Stimulated activated CD8-positive, alpha-beta memory T cell treated with anti-CD3 and anti-CD28 coated beads, Interleukin-15, amount 100 ng/mL, for 24 hours (primary cell): ENCODE data around the gene C9orf78.
"Not testable (repeated sequence)": the region's sequence is repeated elsewhere in the genome, so short reads cannot be mapped to it uniquely, and the experiment has no call there.

ENCODE experiments used
- DNase-seq: peaks from one replicate; pipeline ENCODE4 v3.0.0-alpha.2; 2020; ENCODE audit warnings: low read depth

Gene C9orf78

DNA sequence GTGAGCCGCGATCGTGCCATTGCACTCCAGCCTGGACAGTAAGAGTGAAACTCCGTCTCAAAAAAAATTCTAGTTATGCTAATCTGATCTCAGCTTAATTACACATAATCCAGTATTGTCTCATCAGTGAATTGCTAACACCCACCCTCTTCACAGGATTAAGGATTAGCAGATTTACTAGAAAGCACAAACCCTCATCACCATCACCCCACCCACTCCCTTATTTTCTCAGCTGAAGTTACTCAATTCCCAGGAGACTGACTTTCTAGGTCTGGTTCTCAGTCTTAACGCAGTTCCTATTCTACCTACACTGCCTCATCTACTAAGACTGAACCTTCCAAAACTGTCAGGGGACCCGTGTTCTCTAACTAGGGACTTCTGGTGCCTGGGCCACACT is 23.1 kb downstream of the C9orf78 start:
- no peak for DNase-seq

DNA sequence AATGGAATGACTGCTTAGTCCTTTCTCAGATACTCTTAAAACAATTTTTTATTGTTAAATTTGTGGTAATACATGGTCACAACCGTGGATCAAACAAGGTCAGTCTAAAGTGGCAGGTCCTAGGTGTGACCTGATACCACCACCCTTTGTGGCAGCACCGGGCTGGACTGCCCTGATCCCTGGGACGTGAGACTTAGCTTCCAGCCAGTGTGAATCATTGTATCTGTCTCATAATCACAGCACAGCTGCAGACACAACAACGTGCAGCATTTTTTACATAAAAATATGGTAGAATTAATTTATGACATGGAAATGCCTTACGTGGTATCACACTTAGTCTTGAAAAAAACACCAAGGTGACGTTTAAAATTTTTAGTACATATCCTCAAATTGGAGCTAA is 24.3 kb downstream of the C9orf78 start:
- DNase-seq, result no peak

DNA sequence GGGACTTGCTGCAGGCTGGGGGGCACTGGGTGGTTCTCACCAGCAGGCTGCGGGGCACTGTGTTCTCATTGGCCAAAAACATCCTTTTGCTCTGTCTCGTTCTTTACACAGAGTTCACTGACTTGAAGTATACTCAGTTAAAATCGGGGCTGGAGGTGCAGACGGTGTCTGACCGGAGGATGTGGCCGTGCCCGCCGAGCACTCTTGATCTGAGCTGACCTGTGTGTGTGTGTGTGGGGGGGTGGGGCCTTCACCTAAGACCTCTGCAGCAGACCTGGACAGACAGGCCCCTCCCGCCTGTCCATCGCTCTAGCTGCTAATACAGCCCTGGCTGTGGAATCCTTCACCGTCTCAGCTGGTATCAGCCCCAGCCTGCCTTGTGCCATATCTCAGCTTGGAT is 25.0 kb downstream of the C9orf78 start:
- no peak for DNase-seq

DNA sequence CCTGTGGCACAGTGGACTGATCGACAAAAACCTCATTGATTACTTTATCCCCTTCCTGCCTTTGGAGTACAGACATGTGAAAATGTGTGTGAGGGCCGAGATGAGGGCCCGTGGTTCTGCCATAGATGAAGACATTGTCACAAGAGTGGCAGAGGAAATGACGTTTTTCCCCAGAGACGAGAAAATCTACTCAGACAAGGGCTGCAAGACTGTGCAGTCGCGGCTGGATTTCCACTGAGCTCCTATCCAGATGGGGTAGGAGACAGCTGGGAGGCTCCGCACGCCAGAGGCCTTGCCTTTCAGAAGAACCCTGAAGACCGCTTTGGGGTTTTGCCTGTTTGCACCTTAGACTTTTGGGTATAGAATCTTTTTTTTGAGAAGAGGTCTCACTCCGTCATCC is 25.7 kb downstream of the C9orf78 start:
- no peak for DNase-seq

DNA sequence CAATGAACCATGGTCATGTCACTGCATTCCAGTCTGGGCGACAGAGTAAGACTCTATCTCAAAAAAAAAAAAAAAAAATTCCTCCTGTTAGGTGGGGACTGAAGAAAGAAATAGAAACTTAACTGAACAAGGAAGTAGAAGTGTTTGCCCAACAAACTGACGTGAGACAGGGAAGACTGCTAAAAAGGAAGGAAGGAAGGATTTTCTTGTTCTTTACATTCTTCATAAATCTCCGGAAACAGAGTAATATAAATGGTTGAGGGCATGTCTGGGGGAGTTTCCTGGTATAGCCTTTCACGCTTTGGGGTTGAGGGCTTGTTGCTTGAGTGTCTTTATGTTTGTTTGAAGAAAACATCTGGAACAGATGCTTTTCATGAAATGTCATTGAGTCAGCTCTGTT is 29.0 kb downstream of the C9orf78 start:
- no peak for DNase-seq

DNA sequence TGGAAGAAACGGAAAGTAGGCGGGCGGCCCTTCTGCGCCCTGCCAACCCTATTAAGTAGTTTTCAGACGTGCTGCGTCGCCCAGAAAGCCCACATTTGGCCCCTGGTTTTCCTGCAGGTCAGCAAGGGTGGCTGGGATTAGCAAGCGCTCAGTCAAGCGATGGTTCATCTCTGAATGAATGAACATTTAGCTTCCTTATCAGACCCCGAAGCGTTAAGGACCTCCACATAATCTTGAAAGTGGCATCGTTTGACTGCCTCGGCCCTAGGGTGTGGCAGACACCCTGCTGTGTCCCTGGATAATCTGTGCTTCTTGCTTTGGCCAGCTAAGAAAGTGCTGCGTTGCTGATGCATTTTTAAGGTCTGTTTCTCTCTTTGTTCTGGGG is 31.4 kb downstream of the C9orf78 start:
- DNase-seq, result no peak

DNA sequence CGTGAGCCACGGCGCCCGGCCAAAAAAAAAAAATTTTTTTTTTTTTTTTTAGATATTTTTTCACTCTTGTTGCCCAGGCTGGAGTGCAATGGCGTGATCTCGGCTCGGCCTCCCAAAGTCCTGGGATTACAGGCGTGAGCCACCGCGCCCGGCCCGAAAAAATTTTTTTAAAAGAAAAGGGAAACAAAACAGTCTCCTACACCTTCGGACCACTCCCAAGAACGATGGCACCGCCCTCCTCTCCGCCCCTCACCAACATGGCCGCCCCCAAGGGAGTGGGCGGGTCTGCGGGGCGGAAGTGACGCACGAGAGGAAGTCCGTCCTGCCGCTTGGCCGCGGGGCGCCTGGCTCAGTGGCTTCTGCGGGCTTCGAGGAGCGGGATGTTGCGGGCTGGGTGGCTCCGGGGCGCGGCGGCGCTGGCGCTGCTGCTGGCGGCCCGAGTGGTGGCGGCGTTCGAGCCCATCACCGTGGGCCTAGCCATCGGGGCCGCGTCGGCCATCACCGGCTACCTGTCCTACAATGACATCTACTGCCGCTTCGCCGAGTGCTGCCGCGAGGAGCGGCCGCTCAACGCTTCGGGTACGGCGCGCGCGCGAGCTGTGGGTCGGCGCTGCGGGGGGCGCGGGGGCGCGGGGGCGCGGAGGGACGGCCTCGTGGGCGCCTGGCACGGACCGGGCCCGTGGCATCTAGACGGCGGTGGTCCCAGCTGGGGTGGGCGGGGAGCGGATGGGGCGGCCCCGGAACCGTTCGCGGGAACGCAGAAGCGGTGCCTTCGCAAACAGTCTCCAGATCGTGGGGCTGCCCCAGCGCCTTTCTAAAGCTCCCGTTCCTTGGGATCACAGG is 32.0 kb downstream of the C9orf78 start, which contains the start of gene TOR1B:
Gene TOR1B (plus strand): TSS at position 352 of the 843 bp plus-strand sequence. CDS start 29 bp downstream, at position 381.
- peak; percentile 90 for DNase-seq

DNA sequence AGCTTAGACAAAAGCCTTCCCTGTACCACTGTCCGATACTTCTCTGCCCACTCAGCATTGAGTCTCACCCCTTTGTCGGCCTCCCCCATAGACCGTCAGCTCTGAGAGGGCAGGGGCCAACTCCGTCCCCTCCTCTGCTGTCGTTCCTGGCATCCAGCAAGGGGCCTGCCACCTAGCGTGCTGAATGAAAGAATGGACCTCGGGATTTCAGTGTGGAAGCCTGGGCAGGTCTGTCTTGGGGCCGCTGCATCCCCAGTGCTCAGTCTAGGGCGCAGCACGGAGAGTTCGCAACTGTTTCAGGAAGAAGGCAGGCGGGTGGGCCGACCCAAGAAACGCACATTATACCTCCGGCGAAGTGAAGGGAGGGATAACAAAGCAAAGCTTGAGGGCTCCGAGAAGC is 33.6 kb downstream of the C9orf78 start:
- no peak for DNase-seq

DNA sequence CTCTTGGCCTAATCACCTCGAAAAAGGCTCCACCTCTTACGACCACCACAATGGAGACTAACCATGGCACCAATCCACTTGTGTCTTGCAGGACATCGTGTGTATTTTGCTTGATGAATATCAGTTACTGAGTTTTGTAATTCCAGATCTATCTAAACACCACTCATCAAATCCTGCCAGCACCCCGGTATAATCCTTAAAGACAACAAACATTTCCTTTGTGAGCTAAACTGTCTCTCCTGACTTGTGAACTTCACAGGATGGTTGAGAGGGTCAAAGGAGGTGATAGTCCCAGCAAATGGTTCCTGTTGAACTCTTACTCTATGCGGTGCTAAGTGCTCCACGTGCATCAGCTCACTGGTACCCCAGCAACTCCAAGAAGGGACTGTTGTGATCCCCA is 36.1 kb downstream of the C9orf78 start:
- no peak for DNase-seq

DNA sequence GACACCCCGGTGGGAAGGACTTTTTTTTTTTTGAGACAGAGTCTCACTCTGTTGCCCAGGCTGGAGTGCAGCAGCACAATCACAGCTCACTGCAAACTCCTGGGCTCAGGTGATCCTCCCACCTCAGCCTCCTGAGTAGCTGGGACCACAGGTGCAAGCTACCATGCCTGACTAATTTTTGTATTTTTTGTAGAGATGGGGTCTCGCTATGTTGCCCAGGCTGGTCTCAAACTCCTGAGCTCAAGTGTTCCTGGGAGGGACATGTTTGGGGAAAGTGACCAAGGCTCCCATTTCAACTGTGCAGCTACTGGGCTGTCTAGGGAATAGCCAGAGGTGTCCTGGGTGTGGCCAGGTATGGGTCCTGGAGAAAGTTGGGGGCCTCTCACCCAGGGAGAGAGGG is 39.0 kb downstream of the C9orf78 start:
- DNase-seq, result not testable (repeated sequence)

DNA sequence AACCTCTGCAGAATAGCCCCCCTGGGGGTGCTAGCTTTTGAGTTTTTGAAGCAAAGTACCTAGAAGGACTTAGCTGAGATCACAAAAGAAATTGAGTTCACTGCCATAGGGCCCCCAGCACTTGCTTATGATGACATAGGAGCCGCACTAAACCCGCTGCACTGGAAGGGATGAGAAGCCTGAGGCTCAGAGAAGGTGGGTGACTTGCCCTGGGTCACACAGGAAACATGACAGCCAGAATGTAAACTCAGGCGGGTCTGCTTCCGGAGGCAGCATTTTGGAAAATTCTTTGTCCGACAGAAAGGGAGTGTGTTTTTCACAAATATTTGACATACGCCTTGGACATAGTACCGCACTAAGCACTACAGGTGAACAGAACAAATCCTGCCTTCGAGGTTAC is 40.5 kb downstream of the C9orf78 start:
- DNase-seq, result no peak

DNA sequence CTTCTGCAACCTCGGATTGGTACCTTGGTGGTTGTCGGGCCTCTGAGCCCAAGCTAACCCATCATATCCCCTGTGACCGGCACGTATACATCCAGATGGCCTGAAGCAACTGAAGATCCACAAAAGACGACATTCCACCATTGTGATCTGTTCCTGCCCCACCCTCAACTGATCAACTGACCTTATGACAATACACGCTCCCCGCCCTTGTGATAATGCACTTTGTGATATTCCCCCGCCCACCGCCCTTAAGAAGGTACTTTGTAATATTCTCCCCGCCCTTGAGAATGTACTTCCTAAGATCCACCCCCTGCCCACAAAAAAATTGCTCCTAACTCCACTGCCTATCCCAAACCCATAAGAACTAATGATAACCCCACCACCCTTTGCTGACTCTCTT is 48.6 kb downstream of the C9orf78 start:
- DNase-seq, result no peak

DNA sequence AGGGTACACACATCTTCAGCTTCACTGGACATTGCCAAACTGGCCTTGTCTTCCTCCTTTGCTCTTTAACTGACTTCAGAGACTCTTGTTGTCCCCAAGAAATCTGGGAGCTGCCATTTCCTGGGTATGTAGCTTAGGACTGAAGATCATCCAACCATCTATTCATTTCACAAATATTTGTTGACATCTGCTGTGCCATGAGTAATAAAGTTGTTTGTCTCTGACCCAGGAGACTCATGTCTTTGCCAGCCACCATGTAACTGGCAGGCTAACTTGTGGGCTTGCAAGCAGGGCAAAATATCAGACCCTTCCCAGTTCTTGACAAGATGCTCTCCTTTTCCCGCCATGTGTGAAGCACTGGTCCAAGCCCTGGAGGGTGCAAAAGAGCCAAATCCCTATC is 49.2 kb downstream of the C9orf78 start:
- no peak for DNase-seq

DNA sequence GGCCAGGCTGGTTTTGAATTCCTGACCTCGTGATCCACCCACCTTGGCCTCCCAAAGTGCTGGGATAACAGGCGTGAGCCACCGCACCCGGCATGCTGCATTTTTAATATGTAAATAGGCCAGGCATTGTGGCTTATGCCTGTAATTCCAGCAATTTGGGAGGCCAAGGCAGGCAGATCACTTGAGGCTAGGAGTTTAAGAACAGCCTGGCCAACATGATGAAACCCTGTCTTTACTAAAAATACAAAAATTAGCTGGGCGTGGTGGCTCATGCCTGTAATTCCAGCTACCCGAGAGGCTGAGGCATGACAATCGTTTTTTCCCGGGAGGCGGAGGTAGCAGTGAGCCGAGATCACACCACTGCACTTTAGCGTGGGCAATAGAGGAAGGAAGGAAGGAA is 50.1 kb downstream of the C9orf78 start:
- DNase-seq, result not testable (repeated sequence)

DNA sequence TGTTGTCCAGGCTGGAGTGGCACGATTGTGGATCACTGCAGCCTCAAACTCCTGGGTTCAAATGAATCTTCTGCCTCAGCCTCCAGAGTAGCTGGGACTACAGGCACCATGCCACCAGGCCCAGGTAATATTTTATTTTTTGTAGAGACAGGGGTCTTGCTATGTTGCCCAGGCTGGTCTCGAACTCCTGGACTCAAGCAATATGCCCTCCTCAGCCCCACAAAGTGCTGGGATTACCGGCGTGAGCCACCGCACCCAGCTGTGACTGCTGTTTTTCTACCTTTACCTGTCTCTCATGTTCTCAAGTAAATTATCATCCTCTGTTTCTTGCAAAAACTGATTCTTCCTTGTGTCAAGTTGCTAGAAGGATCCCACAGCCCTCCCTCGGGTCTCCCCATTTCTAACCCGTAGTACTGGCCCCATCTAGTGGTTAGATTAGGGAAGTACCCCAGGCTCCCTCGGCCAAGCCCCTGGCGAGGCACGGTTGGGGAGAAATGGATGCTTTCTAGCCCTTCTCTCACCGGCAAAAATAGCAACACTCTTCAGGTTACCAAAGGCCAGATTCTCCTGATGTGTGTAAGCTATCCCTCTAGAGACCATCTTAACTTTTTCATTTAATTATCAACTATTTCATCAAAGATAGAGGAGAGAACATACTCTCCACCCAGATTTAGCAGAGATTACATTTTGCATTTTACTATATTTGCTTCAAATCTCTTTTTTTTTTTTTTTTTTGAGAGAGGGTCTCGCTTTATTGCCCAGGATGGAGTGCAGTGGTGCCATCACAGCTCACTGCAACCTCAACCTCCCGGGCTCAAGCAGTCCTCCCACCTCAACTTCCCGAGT is 51.3 kb downstream of the C9orf78 start:
- DNase-seq, result peak; percentile 40

DNA sequence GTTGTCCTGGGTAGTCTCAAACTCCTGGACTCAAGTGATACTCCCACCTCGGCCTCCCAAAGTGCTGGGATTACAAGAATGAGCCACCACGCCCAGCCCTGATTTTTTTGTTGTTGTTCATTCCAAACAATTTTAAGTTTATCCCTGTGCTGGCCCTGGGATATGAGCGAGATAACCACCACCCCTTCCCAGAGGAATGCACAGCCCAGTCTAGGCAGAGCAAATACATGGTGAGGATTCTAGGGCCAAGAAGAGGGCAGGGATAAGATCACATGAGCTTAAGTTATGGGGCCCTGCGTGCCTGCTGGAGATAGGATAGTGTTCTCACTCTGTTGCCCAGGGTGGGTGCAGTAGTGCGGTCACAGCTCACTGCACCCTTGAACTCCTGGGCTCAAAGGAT is 53.1 kb downstream of the C9orf78 start:
- no peak for DNase-seq

DNA sequence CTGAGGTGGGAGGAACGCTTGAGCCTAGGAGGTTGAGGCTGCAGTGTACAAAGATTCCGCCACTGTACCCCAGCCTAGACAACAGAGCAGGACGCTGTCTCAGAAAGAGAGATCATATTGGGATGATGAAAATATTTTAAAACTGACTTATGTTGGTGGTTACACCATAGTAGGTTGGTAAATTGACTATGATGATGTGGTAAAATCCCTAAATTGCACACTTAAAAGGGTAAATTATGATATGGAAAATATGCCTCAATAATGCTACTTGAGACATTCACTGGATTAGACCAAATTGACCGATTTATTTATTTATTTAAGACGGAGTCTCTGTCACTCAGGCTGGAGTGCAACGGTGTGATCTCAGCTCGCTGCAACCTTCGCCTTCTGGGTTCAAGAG is 53.9 kb downstream of the C9orf78 start:
- DNase-seq, result no peak

DNA sequence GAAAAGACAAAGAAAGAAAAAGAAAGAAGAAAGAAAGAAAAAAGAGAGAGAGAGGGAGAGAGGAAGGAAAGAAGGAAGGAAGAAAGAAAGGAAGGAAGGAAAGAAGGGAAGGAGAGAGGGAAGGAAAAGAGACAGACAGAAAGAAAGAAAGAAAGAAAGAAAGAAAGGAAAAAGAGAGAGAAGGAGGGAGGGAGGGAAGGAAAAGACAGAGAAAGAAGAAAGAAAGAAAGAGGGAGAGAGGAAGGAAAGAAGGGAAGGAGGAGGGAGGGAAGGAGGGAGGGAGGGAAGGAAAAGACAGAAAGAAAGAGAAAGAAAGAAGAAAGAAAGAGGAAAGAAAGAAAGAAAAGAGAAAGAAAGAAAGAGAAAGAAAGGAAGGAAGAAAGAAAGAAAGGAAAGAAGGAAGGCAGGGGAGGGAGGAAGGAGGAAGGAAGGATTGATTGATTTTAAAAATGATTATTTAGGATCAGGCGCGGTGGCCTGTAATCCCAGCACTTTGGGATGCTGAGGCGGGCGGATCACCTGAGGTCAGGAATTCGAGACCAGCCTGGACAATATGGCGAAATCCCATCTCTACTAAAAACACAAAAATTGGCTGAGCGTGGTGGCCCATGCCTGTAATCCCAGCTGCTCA is 55.4 kb downstream of the C9orf78 start:
- DNase-seq, result no peak

DNA sequence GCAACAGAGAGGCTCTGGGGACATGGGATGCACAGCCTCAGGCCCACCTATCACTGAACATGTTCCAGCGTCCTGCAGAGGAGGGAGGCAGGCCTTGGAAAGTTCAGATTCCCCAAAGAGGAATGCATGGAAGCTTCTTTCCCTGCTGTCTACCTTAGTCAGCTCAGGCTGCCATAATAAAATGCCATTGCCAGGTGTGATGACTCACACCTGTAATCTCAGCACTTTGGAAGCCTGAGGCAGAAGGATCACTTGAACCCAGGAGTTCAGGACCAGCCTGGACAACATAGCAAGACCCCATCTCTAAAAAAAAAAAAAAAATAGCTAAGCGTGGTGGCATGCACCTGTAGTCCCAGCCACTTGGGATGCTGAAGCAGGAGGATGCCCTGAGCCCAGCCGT is 56.6 kb downstream of the C9orf78 start:
- no peak for DNase-seq

DNA sequence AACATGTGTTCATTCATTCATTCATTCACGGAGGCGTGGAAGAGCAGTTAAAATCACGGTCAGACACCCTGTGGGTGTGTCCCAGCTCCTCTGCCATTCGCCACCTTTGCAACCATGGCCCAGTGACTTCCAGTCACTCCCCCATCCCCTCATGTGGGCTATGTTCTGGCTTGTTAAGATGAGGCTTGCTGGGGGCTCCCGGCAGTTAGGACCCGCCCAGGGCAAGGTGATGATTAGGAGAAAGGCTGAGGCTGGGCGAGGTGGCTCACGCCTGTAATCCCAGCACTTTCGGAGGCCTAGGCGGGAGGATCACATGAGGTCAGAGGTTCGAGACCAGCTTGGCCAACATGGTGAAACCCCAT is 57.3 kb downstream of the C9orf78 start:
- DNase-seq, result no peak
